Activated CD8-positive, alpha-beta T cell treated with anti-CD3 and anti-CD28 coated beads for 36 hours (primary cell): Measurements from ENCODE around the gene SLC22A17. TPM values are rescaled to one million over a fixed set of nuclear protein-coding genes. Genes with fewer than 3 reads are reported as not detected.

Experiments
- ATAC-seq: fragments of 200-7000 bp; cut with Tn5 transposase; one replicate; pipeline ENCODE4 v1.10.0; 2021; ENCODE audit warnings: mild to moderate bottlenecking, moderate library complexity
- CTCF ChIA-PET: fragments of 350-600 bp; sonication (Branson Sonifier 250); formaldehyde crosslinking; loops from one replicate; lab custom pipeline; 2021; ENCODE audit warnings: antibody characterized with exemption; lab: Charles Lee
- POLR2A ChIA-PET: fragments of 350-600 bp; sonication (Branson Sonifier 250); formaldehyde crosslinking; loops from one replicate; lab custom pipeline; 2021; ENCODE audit warnings: antibody characterized with exemption; lab: Charles Lee
- DNase-seq: peaks from one replicate; pipeline ENCODE4 v3.0.0-alpha.2; 2020
- H3K27ac Mint-ChIP-seq: one replicate; pipeline ENCODE4 v1.8.0; 2021; ENCODE audit warnings: mild to moderate bottlenecking, mixed read lengths
- H3K27me3 Mint-ChIP-seq: one replicate; pipeline ENCODE4 v1.8.0; 2021; ENCODE audit warnings: mixed read lengths
- H3K36me3 Mint-ChIP-seq: one replicate; pipeline ENCODE4 v1.8.0; 2021; ENCODE audit warnings: low read depth, mixed read lengths
- H3K4me1 Mint-ChIP-seq: one replicate; pipeline ENCODE4 v1.8.0; 2021; ENCODE audit warnings: low read depth, mixed read lengths
- H3K4me3 Mint-ChIP-seq: one replicate; pipeline ENCODE4 v1.8.0; 2021; ENCODE audit warnings: mild to moderate bottlenecking, moderate library complexity, mixed read lengths
- H3K9me3 Mint-ChIP-seq: one replicate; pipeline ENCODE4 v1.8.0; 2021; ENCODE audit warnings: mixed read lengths
- CTCF ChIP-seq: fragments of 200-600 bp; IDR thresholded peaks from one replicate; pipeline ENCODE4 v1.8.0; 2022; ENCODE audit warnings: antibody characterized with exemption, mild to moderate bottlenecking
- intact Hi-C: fragments of 100-400 bp; cut with micrococcal nuclease; formaldehyde crosslinking; loops from one replicate; pipeline ENCODE4 v1.10.0; 2022
- microRNA-seq: library from miRNA; unstranded; fragments of <30 nt; microRNA quantifications from one replicate; pipeline ENCODE4 v1.2.0, GENCODE V29; 2022; ENCODE audit warnings: borderline microRNAs expressed, borderline replicate concordance
- total RNA-seq, 2 experiments: library from RNA; stranded (reverse); gene quantifications; one replicate each; pipeline ENCODE4 v1.2.3, GENCODE V29; 2021

SLC22A17 gene
- total RNA-seq, 2 experiments from 2014 or later, result 2.3 TPM

GRCh38 chr14:23299986-23300686 lies 52.6 kb downstream of the SLC22A17 start:
- no peaks in the 10 kb centered on the region for H3K9me3 Mint-ChIP-seq
- CTCF ChIA-PET, result interaction anchor here (1.0 to 7.1 kb wide), 10 partner anchors 9 to 179 kb away, joined by 3 to 78 read pairs (median 4); partner anchors contain the start of genes HOMEZ and PABPN1
- POLR2A ChIA-PET, result interaction anchor here (1.3 to 6.5 kb wide), 5 partner anchors 10 to 20 kb away, joined by 3 to 139 read pairs (median 23); partner anchors contain the start of genes HOMEZ and PABPN1
- intact Hi-C loops, result loop anchor here (2.0 to 5.0 kb wide), 2 partner anchors 21 to 178 kb away; partner anchors contain the start of gene PABPN1
- ATAC-seq (no peak), DNase-seq (no peak)
- H3K4me3 Mint-ChIP-seq, result peak overlapping the region; percentile 92
- peaks cover 4% of the 10 kb centered on the region for H3K27me3 Mint-ChIP-seq
- H3K27ac Mint-ChIP-seq, result peak overlapping the region; percentile 93
- TF ChIP-seq CTCF, result no peak
- peaks cover 24% of the 10 kb centered on the region for H3K4me1 Mint-ChIP-seq
- H3K36me3 Mint-ChIP-seq, result peaks cover 39% of the 10 kb centered on the region

GRCh38 chr14:23299211-23299957 lies 53.3 kb downstream of the SLC22A17 start:
- H3K36me3 Mint-ChIP-seq, result peaks cover 39% of the 10 kb centered on the region
- H3K27ac Mint-ChIP-seq, result peak overlapping the region; percentile 55
- peak overlapping the region; percentile 92 for H3K4me3 Mint-ChIP-seq
- H3K4me1 Mint-ChIP-seq, result peaks cover 29% of the 10 kb centered on the region
- intact Hi-C loops, result loop anchor here (5.0 kb wide), 1 partner anchor 177 kb away; no protein-coding TSS in a partner anchor
- H3K27me3 Mint-ChIP-seq, result no peaks in the 10 kb centered on the region
- ATAC-seq, result no peak
- H3K9me3 Mint-ChIP-seq, result no peaks in the 10 kb centered on the region
- no peak for DNase-seq
- POLR2A ChIA-PET, result interaction anchor here (4.5 kb wide), 1 partner anchor 10 kb away, joined by 23 read pairs; no protein-coding TSS in a partner anchor
- CTCF ChIA-PET, result interaction anchor here (1.8 to 7.1 kb wide), 2 partner anchors 21 to 178 kb away, joined by 8 to 78 read pairs; partner anchors contain the start of gene PABPN1
- TF ChIP-seq CTCF, result peak; percentile 30

GRCh38 chr14:23297611-23298277 lies 54.9 kb downstream of the SLC22A17 start:
- H3K4me1 Mint-ChIP-seq, result peaks cover 23% of the 10 kb centered on the region
- H3K4me3 Mint-ChIP-seq, result no peak overlapping the region
- no peaks in the 10 kb centered on the region for H3K9me3 Mint-ChIP-seq
- intact Hi-C loops, result loop anchor here (5.0 kb wide), 1 partner anchor 175 kb away; no protein-coding TSS in a partner anchor
- CTCF ChIA-PET, result interaction anchor here (1.0 to 3.5 kb wide), 6 partner anchors 9 to 177 kb away, joined by 3 to 18 read pairs (median 4); partner anchors contain the start of genes HOMEZ and PABPN1
- POLR2A ChIA-PET, result interaction anchor here (0.8 to 1.7 kb wide), 4 partner anchors 13 to 40 kb away, joined by 3 to 7 read pairs (median 4); partner anchors contain the start of gene PABPN1
- H3K27ac Mint-ChIP-seq, result peak overlapping the region; percentile 30
- DNase-seq (no peak), ATAC-seq (no peak)
- no peak for TF ChIP-seq CTCF
- H3K36me3 Mint-ChIP-seq, result peaks cover 39% of the 10 kb centered on the region
- H3K27me3 Mint-ChIP-seq, result no peaks in the 10 kb centered on the region

GRCh38 chr14:23297096-23297495 lies 55.6 kb downstream of the SLC22A17 start:
- POLR2A ChIA-PET, result interaction anchor here (0.8 to 1.7 kb wide), 5 partner anchors 12 to 39 kb away, joined by 3 to 7 read pairs (median 4); partner anchors contain the start of gene PABPN1
- H3K4me3 Mint-ChIP-seq, result no peak overlapping the region
- H3K9me3 Mint-ChIP-seq, result no peaks in the 10 kb centered on the region
- no peak overlapping the region for H3K27ac Mint-ChIP-seq
- H3K4me1 Mint-ChIP-seq, result peaks cover 23% of the 10 kb centered on the region
- CTCF ChIA-PET, result interaction anchor here (1.0 to 3.5 kb wide), 5 partner anchors 10 to 176 kb away, joined by 3 to 18 read pairs (median 8); partner anchors contain the start of genes HOMEZ and PABPN1
- peaks cover 36% of the 10 kb centered on the region for H3K36me3 Mint-ChIP-seq
- no peak for ATAC-seq
- no peaks in the 10 kb centered on the region for H3K27me3 Mint-ChIP-seq
- intact Hi-C loops, result loop anchor here (5.0 kb wide), 1 partner anchor 175 kb away; no protein-coding TSS in a partner anchor
- TF ChIP-seq CTCF, result no peak
- no peak for DNase-seq

Small RNA genes within 50 kb of the gene (microRNA-seq; reads per million reads assigned to microRNA genes)
- not detected for gene MIR208A

Other genes with a start within 250 kb of the SLC22A17 start
- gene CIROP, start 247.9 kb downstream of the SLC22A17 start, total RNA-seq, result not detected
- under 1 TPM; 0.27 to 0.34 TPM for gene CEBPE, start 233.6 kb downstream of the SLC22A17 start, total RNA-seq
- 1 to 10 TPM; 1.5 to 1.9 TPM for gene SLC7A8, start 169.2 kb downstream of the SLC22A17 start, total RNA-seq
- gene RNF212B, start 115.0 kb downstream of the SLC22A17 start, total RNA-seq, result not detected
- 10 to 100 TPM; 10.9 to 11.8 TPM for gene HOMEZ, start 66.8 kb downstream of the SLC22A17 start, total RNA-seq
- gene PPP1R3E, start 50.0 kb downstream of the SLC22A17 start, total RNA-seq, result 10 to 100 TPM; 43.9 to 47.9 TPM
- 1 to 10 TPM; 1.1 to 1.3 TPM for gene BCL2L2, start 46.1 kb downstream of the SLC22A17 start, total RNA-seq
- gene PABPN1, start 31.4 kb downstream of the SLC22A17 start, total RNA-seq, result 100 to 1,000 TPM; 258 to 260 TPM
- gene EFS, start 12.3 kb upstream of the SLC22A17 start, total RNA-seq, result not detected
- gene IL25, start 19.9 kb upstream of the SLC22A17 start, total RNA-seq, result not detected
- not detected for gene CMTM5, start 24.2 kb upstream of the SLC22A17 start, total RNA-seq
- not detected for gene MYH6, start 55.4 kb upstream of the SLC22A17 start, total RNA-seq
- not detected for gene MYH7, start 82.8 kb upstream of the SLC22A17 start, total RNA-seq
- 10 to 100 TPM; 50.9 to 57.4 TPM for gene NGDN, start 116.8 kb upstream of the SLC22A17 start, total RNA-seq
- gene ZFHX2, start 198.9 kb upstream of the SLC22A17 start, total RNA-seq, result 1 to 10 TPM in 1 of 2 experiments, under 1 TPM in 1; 0.78 to 1.0 TPM
- 1 to 10 TPM; 5.1 to 7.6 TPM for gene THTPA, start 203.4 kb upstream of the SLC22A17 start, total RNA-seq
- 100 to 1,000 TPM; 146 to 155 TPM for gene AP1G2, start 214.9 kb upstream of the SLC22A17 start, total RNA-seq
- gene JPH4, start 225.9 kb upstream of the SLC22A17 start, total RNA-seq, result under 1 TPM; 0.25 to 0.51 TPM